Measurements from ENCODE around the gene CWF19L1. TPM values are rescaled to one million over a fixed set of nuclear protein-coding genes. Genes with fewer than 3 reads are reported as not detected.
A peak's percentile ranks its signal among the peaks of the same experiment; 100 is the strongest.

Gene CWF19L1
- total and polyA plus RNA-seq, 2 of the 13 experiments (the other 11 are each of a cell fraction or from before 2014, with no cell fraction given): 13.6 to 42.1 TPM

DNA sequence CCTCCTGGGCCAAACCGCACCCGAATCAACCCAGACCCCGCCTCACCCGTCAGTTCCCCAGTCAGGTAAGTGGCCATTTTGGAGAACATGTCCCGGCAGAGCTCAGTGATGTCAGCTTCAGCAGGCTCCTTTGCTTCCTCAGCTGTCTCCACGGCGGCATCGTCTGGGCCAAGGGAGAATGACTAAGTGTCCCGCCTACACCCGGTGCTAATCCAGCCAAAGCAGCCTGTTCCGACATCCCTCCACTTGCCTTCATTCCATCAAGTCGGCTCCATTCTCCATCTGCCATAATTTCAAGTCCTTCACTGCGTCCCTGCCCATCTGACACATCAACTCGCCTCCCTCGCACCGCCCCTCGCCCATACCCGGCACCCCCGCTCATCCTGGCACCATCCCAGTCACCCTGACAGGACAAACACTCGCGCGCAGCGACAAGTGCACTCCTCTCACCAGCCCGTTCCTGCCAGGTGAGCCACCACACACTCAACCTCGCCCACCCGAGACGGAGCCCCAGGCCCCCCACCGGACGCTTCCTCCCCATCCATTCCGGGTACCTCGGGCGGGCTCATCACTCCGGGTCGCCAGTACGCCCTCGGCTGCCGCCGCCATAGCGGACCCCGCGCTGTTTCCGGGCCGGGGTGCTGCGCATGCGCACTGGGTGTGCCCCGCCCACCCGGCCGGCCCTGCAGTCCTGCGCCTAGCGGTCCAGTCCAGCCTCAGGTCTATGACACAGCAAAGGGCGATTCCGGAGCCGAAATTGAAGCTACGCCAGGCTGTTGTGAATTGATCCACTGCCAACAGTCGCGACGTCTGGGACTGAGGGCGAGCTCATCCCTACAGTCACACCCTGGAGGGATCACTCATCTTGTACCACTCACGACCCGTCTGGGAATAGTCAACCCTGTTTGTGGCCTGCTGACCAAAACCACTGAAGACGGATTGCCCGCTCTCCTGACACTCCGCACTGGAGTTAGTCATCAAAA is 18.9 kb upstream of the CWF19L1 start, which contains the start of gene BLOC1S2 (continued):
- TF ChIP-seq MEIS1 (CRISPR knock-in tag; IDR thresholded peaks at IDR 0.05; ENCODE audit: borderline replicate concordance): peak; percentile 89; the same call in 1 of the 2 replicates
- TF ChIP-seq, protein P1, sequence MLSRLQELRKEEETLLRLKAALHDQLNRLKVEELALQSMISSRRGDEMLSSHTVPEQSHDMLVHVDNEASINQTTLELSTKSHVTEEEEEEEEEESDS (CRISPR knock-in tag; IDR thresholded peaks at IDR 0.05; ENCODE audit: borderline replicate concordance): no peak
- TF ChIP-seq HOXA3 (CRISPR knock-in tag; IDR thresholded peaks at IDR 0.05): peak; percentile 79
- TF ChIP-seq, protein P2, sequence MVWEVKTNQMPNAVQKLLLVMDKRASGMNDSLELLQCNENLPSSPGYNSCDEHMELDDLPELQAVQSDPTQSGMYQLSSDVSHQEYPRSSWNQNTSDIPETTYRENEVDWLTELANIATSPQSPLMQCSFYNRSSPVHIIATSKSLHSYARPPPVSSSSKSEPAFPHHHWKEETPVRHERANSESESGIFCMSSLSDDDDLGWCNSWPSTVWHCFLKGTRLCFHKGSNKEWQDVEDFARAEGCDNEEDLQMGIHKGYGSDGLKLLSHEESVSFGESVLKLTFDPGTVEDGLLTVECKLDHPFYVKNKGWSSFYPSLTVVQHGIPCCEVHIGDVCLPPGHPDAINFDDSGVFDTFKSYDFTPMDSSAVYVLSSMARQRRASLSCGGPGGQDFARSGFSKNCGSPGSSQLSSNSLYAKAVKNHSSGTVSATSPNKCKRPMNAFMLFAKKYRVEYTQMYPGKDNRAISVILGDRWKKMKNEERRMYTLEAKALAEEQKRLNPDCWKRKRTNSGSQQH (CRISPR knock-in tag; IDR thresholded peaks at IDR 0.05; ENCODE audit: low read depth): peak; percentile 90
- no peak for TF ChIP-seq PPARG (CRISPR knock-in tag; conservative IDR thresholded peaks at IDR 0.05)
- TF ChIP-seq, protein P3, sequence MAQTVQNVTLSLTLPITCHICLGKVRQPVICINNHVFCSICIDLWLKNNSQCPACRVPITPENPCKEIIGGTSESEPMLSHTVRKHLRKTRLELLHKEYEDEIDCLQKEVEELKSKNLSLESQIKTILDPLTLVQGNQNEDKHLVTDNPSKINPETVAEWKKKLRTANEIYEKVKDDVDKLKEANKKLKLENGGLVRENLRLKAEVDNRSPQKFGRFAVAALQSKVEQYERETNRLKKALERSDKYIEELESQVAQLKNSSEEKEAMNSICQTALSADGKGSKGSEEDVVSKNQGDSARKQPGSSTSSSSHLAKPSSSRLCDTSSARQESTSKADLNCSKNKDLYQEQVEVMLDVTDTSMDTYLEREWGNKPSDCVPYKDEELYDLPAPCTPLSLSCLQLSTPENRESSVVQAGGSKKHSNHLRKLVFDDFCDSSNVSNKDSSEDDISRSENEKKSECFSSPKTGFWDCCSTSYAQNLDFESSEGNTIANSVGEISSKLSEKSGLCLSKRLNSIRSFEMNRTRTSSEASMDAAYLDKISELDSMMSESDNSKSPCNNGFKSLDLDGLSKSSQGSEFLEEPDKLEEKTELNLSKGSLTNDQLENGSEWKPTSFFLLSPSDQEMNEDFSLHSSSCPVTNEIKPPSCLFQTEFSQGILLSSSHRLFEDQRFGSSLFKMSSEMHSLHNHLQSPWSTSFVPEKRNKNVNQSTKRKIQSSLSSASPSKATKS (CRISPR knock-in tag; IDR thresholded peaks at IDR 0.05): no peak
- TF ChIP-seq, protein P4, sequence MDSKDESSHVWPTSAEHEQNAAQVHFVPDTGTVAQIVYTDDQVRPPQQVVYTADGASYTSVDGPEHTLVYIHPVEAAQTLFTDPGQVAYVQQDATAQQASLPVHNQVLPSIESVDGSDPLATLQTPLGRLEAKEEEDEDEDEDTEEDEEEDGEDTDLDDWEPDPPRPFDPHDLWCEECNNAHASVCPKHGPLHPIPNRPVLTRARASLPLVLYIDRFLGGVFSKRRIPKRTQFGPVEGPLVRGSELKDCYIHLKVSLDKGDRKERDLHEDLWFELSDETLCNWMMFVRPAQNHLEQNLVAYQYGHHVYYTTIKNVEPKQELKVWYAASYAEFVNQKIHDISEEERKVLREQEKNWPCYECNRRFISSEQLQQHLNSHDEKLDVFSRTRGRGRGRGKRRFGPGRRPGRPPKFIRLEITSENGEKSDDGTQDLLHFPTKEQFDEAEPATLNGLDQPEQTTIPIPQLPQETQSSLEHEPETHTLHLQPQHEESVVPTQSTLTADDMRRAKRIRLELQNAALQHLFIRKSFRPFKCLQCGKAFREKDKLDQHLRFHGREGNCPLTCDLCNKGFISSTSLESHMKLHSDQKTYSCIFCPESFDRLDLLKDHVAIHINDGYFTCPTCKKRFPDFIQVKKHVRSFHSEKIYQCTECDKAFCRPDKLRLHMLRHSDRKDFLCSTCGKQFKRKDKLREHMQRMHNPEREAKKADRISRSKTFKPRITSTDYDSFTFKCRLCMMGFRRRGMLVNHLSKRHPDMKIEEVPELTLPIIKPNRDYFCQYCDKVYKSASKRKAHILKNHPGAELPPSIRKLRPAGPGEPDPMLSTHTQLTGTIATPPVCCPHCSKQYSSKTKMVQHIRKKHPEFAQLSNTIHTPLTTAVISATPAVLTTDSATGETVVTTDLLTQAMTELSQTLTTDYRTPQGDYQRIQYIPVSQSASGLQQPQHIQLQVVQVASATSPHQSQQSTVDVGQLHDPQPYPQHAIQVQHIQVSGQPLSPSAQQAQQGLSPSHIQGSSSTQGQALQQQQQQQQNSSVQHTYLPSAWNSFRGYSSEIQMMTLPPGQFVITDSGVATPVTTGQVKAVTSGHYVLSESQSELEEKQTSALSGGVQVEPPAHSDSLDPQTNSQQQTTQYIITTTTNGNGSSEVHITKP (CRISPR knock-in tag; IDR thresholded peaks at IDR 0.05; ENCODE audit: low read depth): no peak
- peak; percentile 92; the same call in 1 of the 2 replicates for TF ChIP-seq NRL (CRISPR knock-in tag; IDR thresholded peaks at IDR 0.05; ENCODE audit: borderline replicate concordance)
- TF ChIP-seq CBX1 (IDR thresholded peaks at IDR 0.05; ENCODE audit: low read depth): no peak
- no peak for TF ChIP-seq ZNF562 (CRISPR knock-in tag; IDR thresholded peaks at IDR 0.05; ENCODE audit: borderline replicate concordance)
- no peak for TF ChIP-seq CENPT (CRISPR knock-in tag; IDR thresholded peaks at IDR 0.05; ENCODE audit: low read depth)
- TF ChIP-seq, protein P5, sequence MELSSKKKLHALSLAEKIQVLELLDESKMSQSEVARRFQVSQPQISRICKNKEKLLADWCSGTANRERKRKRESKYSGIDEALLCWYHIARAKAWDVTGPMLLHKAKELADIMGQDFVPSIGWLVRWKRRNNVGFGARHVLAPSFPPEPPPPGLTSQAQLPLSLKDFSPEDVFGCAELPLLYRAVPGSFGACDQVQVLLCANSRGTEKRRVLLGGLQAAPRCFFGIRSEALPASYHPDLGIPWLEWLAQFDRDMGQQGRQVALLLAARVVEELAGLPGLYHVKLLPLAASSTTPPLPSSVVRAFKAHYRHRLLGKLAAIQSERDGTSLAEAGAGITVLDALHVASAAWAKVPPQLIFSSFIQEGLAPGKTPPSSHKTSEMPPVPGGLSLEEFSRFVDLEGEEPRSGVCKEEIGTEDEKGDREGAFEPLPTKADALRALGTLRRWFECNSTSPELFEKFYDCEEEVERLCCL (CRISPR knock-in tag; IDR thresholded peaks at IDR 0.05; ENCODE audit: borderline replicate concordance): no peak
- TF ChIP-seq, protein P6, sequence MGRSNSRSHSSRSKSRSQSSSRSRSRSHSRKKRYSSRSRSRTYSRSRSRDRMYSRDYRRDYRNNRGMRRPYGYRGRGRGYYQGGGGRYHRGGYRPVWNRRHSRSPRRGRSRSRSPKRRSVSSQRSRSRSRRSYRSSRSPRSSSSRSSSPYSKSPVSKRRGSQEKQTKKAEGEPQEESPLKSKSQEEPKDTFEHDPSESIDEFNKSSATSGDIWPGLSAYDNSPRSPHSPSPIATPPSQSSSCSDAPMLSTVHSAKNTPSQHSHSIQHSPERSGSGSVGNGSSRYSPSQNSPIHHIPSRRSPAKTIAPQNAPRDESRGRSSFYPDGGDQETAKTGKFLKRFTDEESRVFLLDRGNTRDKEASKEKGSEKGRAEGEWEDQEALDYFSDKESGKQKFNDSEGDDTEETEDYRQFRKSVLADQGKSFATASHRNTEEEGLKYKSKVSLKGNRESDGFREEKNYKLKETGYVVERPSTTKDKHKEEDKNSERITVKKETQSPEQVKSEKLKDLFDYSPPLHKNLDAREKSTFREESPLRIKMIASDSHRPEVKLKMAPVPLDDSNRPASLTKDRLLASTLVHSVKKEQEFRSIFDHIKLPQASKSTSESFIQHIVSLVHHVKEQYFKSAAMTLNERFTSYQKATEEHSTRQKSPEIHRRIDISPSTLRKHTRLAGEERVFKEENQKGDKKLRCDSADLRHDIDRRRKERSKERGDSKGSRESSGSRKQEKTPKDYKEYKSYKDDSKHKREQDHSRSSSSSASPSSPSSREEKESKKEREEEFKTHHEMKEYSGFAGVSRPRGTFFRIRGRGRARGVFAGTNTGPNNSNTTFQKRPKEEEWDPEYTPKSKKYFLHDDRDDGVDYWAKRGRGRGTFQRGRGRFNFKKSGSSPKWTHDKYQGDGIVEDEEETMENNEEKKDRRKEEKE (IDR thresholded peaks at IDR 0.05): no peak
- TF ChIP-seq SP5 (CRISPR knock-in tag; IDR thresholded peaks at IDR 0.05; ENCODE audit: borderline replicate concordance, low read depth): peak; percentile 72; the same call in 1 of the 2 replicates

Measured in HepG2 (cell line).